NB4 (cell line): Measurements from ENCODE around the gene MCRIP2.

Experiments
- CTCF ChIP-seq: IDR thresholded peaks from one replicate; pipeline ENCODE4 v1.5.1; 2012; ENCODE audit warnings: low read depth, low read length
- MYC ChIP-seq: IDR thresholded peaks from 2 replicates; pipeline ENCODE4 v1.6.1; 2011; ENCODE audit warnings: low read depth, low read length
- POLR2A ChIP-seq: IDR thresholded peaks from 2 replicates; pipeline ENCODE4 v1.6.1; 2011; ENCODE audit warnings: mild to moderate bottlenecking; ENCODE audit not compliant: insufficient read length; ENCODE audit errors: extremely low read depth

GRCh38 chr16:615122-615521 is 26.5 kb upstream of the MCRIP2 start:
- TF ChIP-seq CTCF = no peak
- TF ChIP-seq POLR2A = no peak
- TF ChIP-seq MYC = no peak
